H1 (cell line): ENCODE measurements around the gene ANO2. TPM values are rescaled to one million over a fixed set of nuclear protein-coding genes. Genes with fewer than 3 reads are reported as not detected.

Experiments used
- CTCF ChIA-PET: fragments of 300-600 bp; sonication (Branson Sonifier 250); formaldehyde crosslinking; loops from one replicate; lab custom pipeline; 2021; ENCODE audit not compliant: partially characterized antibody; lab: Charles Lee
- POLR2A ChIA-PET: fragments of 300-600 bp; sonication (Branson Sonifier 250); formaldehyde crosslinking; loops from one replicate; lab custom pipeline; 2021; ENCODE audit warnings: inconsistent platforms; ENCODE audit not compliant: partially characterized antibody; lab: Charles Lee
- DNase-seq, 2 experiments: peaks; one replicate each; pipeline versions ENCODE4 v3.0.0 to v3.0.0-alpha.2; 2010 to 2022; ENCODE audit warnings: low spot score in 2 of 2, low read depth in 1 of 2, mixed read lengths in 1 of 2
- FAIRE-seq: peaks from 2 replicates; lab custom pipeline; 2011; peaks lifted over from hg19 to GRCh38; lab: Jason Lieb, UNC
- H2AFZ ChIP-seq: 2 replicates; pipeline ENCODE4 v1.8.1; 2012; ENCODE audit warnings: low read length, inconsistent platforms
- H2AK5ac ChIP-seq: 2 replicates; pipeline ENCODE4 v1.6.1; 2013; ENCODE audit warnings: low read depth, low read length
- H2BK120ac ChIP-seq: replicated peaks from 2 replicates; pipeline ENCODE3; 2013; ENCODE audit warnings: low read depth, low read length, inconsistent platforms
- H2BK12ac ChIP-seq: 2 replicates; pipeline ENCODE4 v1.6.1; 2013; ENCODE audit warnings: low read depth, low read length
- H2BK15ac ChIP-seq: 2 replicates; pipeline ENCODE4 v1.6.1; 2013; ENCODE audit warnings: low read length
- H2BK20ac ChIP-seq: 2 replicates; pipeline ENCODE4 v1.6.1; 2013; ENCODE audit warnings: low read length
- H2BK5ac ChIP-seq: 2 replicates; pipeline ENCODE4 v1.6.1; 2013; ENCODE audit warnings: low read depth, low read length
- H3K14ac ChIP-seq: 2 replicates; pipeline ENCODE4 v1.6.1; 2013; ENCODE audit warnings: inconsistent platforms; ENCODE audit not compliant: insufficient read length
- H3K18ac ChIP-seq: 2 replicates; pipeline ENCODE4 v1.6.1; 2013; ENCODE audit warnings: low read length; ENCODE audit errors: extremely low read depth
- H3K23ac ChIP-seq: 2 replicates; pipeline ENCODE4 v1.6.1; 2013; ENCODE audit warnings: inconsistent platforms; ENCODE audit not compliant: insufficient read length
- H3K23me2 ChIP-seq: 2 replicates; pipeline ENCODE4 v1.6.1; 2013; ENCODE audit warnings: low read depth, low read length
- H3K27ac ChIP-seq: 2 replicates; pipeline ENCODE4 v1.6.1; 2011; ENCODE audit warnings: low read depth, low read length, inconsistent platforms
- H3K27me3 ChIP-seq, 4 experiments: replicated peaks in 1 of 4; 1 replicate in 1 of 4; 2 replicates in 3 of 4; pipeline versions ENCODE4 v1.6.1 to v1.8.1; 2011 to 2013; ENCODE audit warnings: low read length in 3 of 4, mild to moderate bottlenecking in 3 of 4, inconsistent platforms in 2 of 4, mixed read lengths in 2 of 4, moderate library complexity in 1 of 4; ENCODE audit not compliant: control insufficient read depth in 3 of 4, insufficient read depth in 3 of 4; ENCODE audit errors: extremely low read depth in 1 of 4
- H3K36me3 ChIP-seq, 4 experiments: 2 replicates each; pipeline versions ENCODE4 v1.6.1 to v1.8.1; 2011 to 2013; ENCODE audit warnings: mild to moderate bottlenecking in 4 of 4, low read length in 3 of 4, moderate library complexity in 2 of 4, control low read depth in 1 of 4, inconsistent platforms in 1 of 4; ENCODE audit not compliant: insufficient read depth in 4 of 4, control insufficient read depth in 2 of 4
- H3K4ac ChIP-seq: replicated peaks from 2 replicates; pipeline ENCODE3; 2013; ENCODE audit warnings: low read length, low read depth, mixed read lengths, inconsistent platforms; ENCODE audit not compliant: insufficient read length
- H3K4me1 ChIP-seq, 4 experiments: replicated peaks in 1 of 4; 1 replicate in 1 of 4; 2 replicates in 3 of 4; pipeline versions ENCODE4 v1.6.1 to v1.8.1; 2011 to 2013; ENCODE audit warnings: low read length in 3 of 4, inconsistent platforms in 2 of 4, mixed read lengths in 1 of 4; ENCODE audit not compliant: insufficient read depth in 4 of 4, control insufficient read depth in 3 of 4
- H3K4me2 ChIP-seq, 2 experiments: 2 replicates each; pipeline versions ENCODE4 v1.6.1 to v1.8.1; 2011 to 2013; ENCODE audit warnings: low read depth in 2 of 2, low read length in 2 of 2, control low read depth in 1 of 2, inconsistent platforms in 1 of 2, mild to moderate bottlenecking in 1 of 2; ENCODE audit not compliant: insufficient read depth in 1 of 2
- H3K4me3 ChIP-seq, 4 experiments: fragments of 200-600, 300-600 bp in 1 of 4; sonication (generic), shearing (Covaris generic), sonication (Bioruptor Twin) in 1 of 4; 2 replicates each; pipeline versions ENCODE4 v1.5.1 to v1.8.1; 2011 to 2016; ENCODE audit warnings: low read length in 4 of 4, low read depth in 3 of 4, control low read depth in 2 of 4, inconsistent platforms in 2 of 4, mild to moderate bottlenecking in 2 of 4, mixed read lengths in 1 of 4, moderate library complexity in 1 of 4; ENCODE audit not compliant: insufficient read depth in 2 of 4; ENCODE audit errors: extremely low read depth in 1 of 4
- H3K56ac ChIP-seq: replicated peaks from 2 replicates; pipeline ENCODE3; 2013; ENCODE audit warnings: low read depth, mild to moderate bottlenecking, mixed read lengths, low read length, inconsistent platforms; ENCODE audit not compliant: insufficient read length
- H3K79me1 ChIP-seq: 2 replicates; pipeline ENCODE4 v1.6.1; 2013; ENCODE audit warnings: low read depth, low read length, control low read depth
- H3K79me2 ChIP-seq, 2 experiments: 2 replicates each; pipeline versions ENCODE4 v1.6.1 to v1.8.1; 2012 to 2013; ENCODE audit warnings: low read length in 2 of 2, mild to moderate bottlenecking in 2 of 2, inconsistent platforms in 1 of 2; ENCODE audit not compliant: insufficient read depth in 2 of 2, control insufficient read depth in 1 of 2
- H3K9ac ChIP-seq, 4 experiments: replicated peaks in 1 of 4; 1 replicate in 1 of 4; 2 replicates in 3 of 4; pipeline versions ENCODE4 v1.6.1 to v1.8.1; 2011 to 2013; ENCODE audit warnings: low read depth in 3 of 4, low read length in 3 of 4, control low read depth in 2 of 4, mild to moderate bottlenecking in 2 of 4, moderate library complexity in 2 of 4, inconsistent platforms in 1 of 4; ENCODE audit errors: extremely low read depth in 1 of 4
- H3K9me3 ChIP-seq, 2 experiments: 2 replicates each; pipeline versions ENCODE4 v1.6.1 to v1.8.1; 2012 to 2013; ENCODE audit warnings: mild to moderate bottlenecking in 2 of 2, moderate library complexity in 2 of 2, control low read depth in 1 of 2, inconsistent platforms in 1 of 2, low read depth in 1 of 2, low read length in 1 of 2, mixed read lengths in 1 of 2; ENCODE audit not compliant: insufficient read depth in 2 of 2
- H4K20me1 ChIP-seq, 2 experiments: replicated peaks in 1 of 2; 2 replicates each; pipeline versions ENCODE3 to v1.8.1; 2011 to 2013; ENCODE audit warnings: inconsistent platforms in 2 of 2, low read length in 2 of 2, mild to moderate bottlenecking in 1 of 2; ENCODE audit not compliant: insufficient read depth in 2 of 2, control insufficient read depth in 1 of 2
- H4K5ac ChIP-seq: 2 replicates; pipeline ENCODE4 v1.6.1; 2013; ENCODE audit warnings: low read length, low read depth, mixed read lengths, inconsistent platforms; ENCODE audit not compliant: insufficient read length
- H4K8ac ChIP-seq: 2 replicates; pipeline ENCODE4 v1.8.0; 2013; ENCODE audit warnings: mild to moderate bottlenecking, moderate library complexity, low read length, inconsistent platforms; ENCODE audit not compliant: insufficient read depth; ENCODE audit errors: extremely low read depth
- H4K91ac ChIP-seq: replicated peaks from 2 replicates; pipeline ENCODE3; 2013; ENCODE audit warnings: low read length, mixed read lengths, inconsistent platforms; ENCODE audit not compliant: insufficient read length
- BACH1 ChIP-seq: IDR thresholded peaks from 2 replicates; pipeline ENCODE4 v1.6.1; 2012; ENCODE audit warnings: low read length, improper control_type of control experiment
- BRCA1 ChIP-seq: IDR thresholded peaks from 2 replicates; pipeline ENCODE4 v1.6.1; 2012; ENCODE audit warnings: low read depth, low read length, improper control_type of control experiment
- EZH2 ChIP-seq: fragments of 200-600 bp; sonication (generic); IDR thresholded peaks from 2 replicates; pipeline ENCODE4 v1.7.1; 2012; ENCODE audit warnings: low read depth, mild to moderate bottlenecking, moderate library complexity, low read length, inconsistent platforms; ENCODE audit not compliant: severe bottlenecking
- FOSL1 ChIP-seq: IDR thresholded peaks from 2 replicates; pipeline ENCODE4 v1.6.1; 2011; ENCODE audit warnings: mild to moderate bottlenecking, low read depth, low read length, moderate library complexity; ENCODE audit not compliant: insufficient read depth
- HDAC2 ChIP-seq, 2 experiments: fragments of 300-600 bp in 1 of 2; sonication (generic) in 1 of 2; IDR thresholded peaks; 2 replicates each; pipeline ENCODE4 v1.6.1; 2011 to 2012; ENCODE audit warnings: low read depth in 2 of 2, low read length in 2 of 2, mild to moderate bottlenecking in 2 of 2, moderate library complexity in 2 of 2, borderline replicate concordance in 1 of 2, inconsistent platforms in 1 of 2
- JUN ChIP-seq: IDR thresholded peaks from 2 replicates; pipeline ENCODE4 v1.6.1; 2011; ENCODE audit warnings: low read depth, mild to moderate bottlenecking, improper control_type of control experiment, low read length
- KDM1A ChIP-seq: fragments of 200-600, 300-600 bp; sonication (generic); IDR thresholded peaks from 2 replicates; pipeline ENCODE4 v1.7.1; 2016; ENCODE audit warnings: mild to moderate bottlenecking, low read length, borderline replicate concordance
- KDM5A ChIP-seq: fragments of 200-600 bp; IDR thresholded peaks from 2 replicates; pipeline ENCODE4 v1.7.1; 2012; ENCODE audit warnings: mild to moderate bottlenecking, low read length, inconsistent platforms, mixed read lengths
- POLR2A ChIP-seq, 2 experiments: IDR thresholded peaks; 1 replicate in 1 of 2; 2 replicates in 1 of 2; pipeline ENCODE4 v1.6.1; 2011; ENCODE audit warnings: low read depth in 2 of 2, low read length in 2 of 2, mild to moderate bottlenecking in 2 of 2; ENCODE audit errors: control extremely low read depth in 1 of 2
- POLR2AphosphoS5 ChIP-seq: IDR thresholded peaks from 2 replicates; pipeline ENCODE4 v1.6.1; 2011; ENCODE audit warnings: low read depth, low read length
- RBBP5 ChIP-seq: IDR thresholded peaks from 2 replicates; pipeline ENCODE4 v1.7.1; 2012; ENCODE audit warnings: low read depth, mild to moderate bottlenecking, inconsistent platforms, low read length, moderate library complexity, borderline replicate concordance
- RNF2 ChIP-seq: fragments of 200-900, 300-1000 bp; sonication (generic); IDR thresholded peaks from 2 replicates; pipeline ENCODE4 v1.7.1; 2016; ENCODE audit warnings: borderline replicate concordance, low read depth, mild to moderate bottlenecking, antibody characterized with exemption, low read length; ENCODE audit not compliant: poor library complexity, severe bottlenecking; ENCODE audit errors: missing control alignments
- SRF ChIP-seq: IDR thresholded peaks from 2 replicates; pipeline ENCODE4 v1.6.1; 2011; ENCODE audit warnings: mild to moderate bottlenecking, low read depth, low read length, moderate library complexity
- SUZ12 ChIP-seq: fragments of 200-600 bp; sonication (generic); IDR thresholded peaks from 2 replicates; pipeline ENCODE4 v1.6.1; 2012; ENCODE audit warnings: mild to moderate bottlenecking, inconsistent platforms, low read length, moderate library complexity, mixed read lengths
- TEAD4 ChIP-seq: IDR thresholded peaks from 2 replicates; pipeline ENCODE4 v1.6.1; 2012; ENCODE audit warnings: low read depth, low read length, inconsistent platforms, mixed read lengths
- WGBS, 2 experiments: shearing (Covaris generic) in 1 of 2; methylation state at CpG; one replicate each; pipeline versions ENCODE4 v1.1.6 to v1.1.7; 2013 to 2015; ENCODE audit warnings: low lambda C conversion rate in 2 of 2, mixed read lengths in 2 of 2, inconsistent platforms in 1 of 2, low coverage in 1 of 2, missing lambda C conversion rate in 1 of 2; ENCODE audit not compliant: insufficient replicate concordance in 2 of 2, insufficient coverage in 1 of 2, insufficient read length in 1 of 2; ENCODE audit errors: extremely low coverage in 1 of 2, missing lambda C conversion rate in 1 of 2; 5-methylcytosine and 5-hydroxymethylcytosine counted together
- polyA plus RNA-seq, 7 experiments: library from polyadenylated mRNA; depleted of rRNA in 3 of 7; stranded (reverse) in 5 of 7; unstranded in 2 of 7; fragments of >200 nt in 5 of 7; fragments of 200-250 nt in 2 of 7; gene quantifications; 1 replicate in 5 of 7; 2 replicates in 1 of 7; 4 replicates in 1 of 7; pipeline versions ENCODE4 v1.2.1 to v1.2.3, GENCODE V29; 2011 to 2013; ENCODE audit warnings: missing spikeins in 2 of 7, mixed read lengths in 2 of 7
- total RNA-seq: library from RNA; stranded (reverse); fragmentation: NEBNext Ultra II Directional; extraction: Animal tissue kit (Norgen Biotek cat#: 25700); gene quantifications from 2 replicates; pipeline ENCODE4 v1.2.1, GENCODE V29; 2021

The ANO2 gene
- total and polyA plus RNA-seq, 2 of the 8 experiments (the other 6 are each of a cell fraction or from before 2014, with no cell fraction given) = 1.9 to 5.5 TPM

DNA sequence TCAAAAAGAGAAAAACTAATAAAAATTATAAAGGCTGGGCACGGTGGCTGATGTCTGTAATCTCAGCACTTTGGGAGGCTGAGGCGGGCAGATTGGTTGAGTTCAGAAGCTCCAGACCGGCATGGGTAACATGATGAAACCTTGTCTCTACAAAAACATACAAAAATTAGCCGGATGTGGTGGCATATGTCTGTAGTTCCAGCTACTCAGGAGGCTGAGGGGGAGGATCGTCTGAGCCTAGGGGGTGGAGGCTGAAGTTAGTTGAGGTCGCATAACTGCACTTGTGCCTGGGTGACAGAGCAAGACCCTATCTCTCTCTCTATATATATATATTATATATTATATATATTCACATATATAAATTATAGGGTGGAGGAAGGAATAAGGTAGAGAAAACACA lies 32.5 kb upstream of the ANO2 start:
- Histone ChIP-seq H3K27me3 (peaks cover 0 to 2% (median 0%) of the 10 kb centered on the region in 4 experiments; a peak in 1 of 7 replicates), H4K5ac (no peak overlapping the region), H4K8ac (no peak overlapping the region), H2BK120ac (no peak overlapping the region), H2BK12ac (no peak overlapping the region), H2BK20ac (no peak overlapping the region), H3K23ac (no peak overlapping the region), H3K79me2 (no peaks in the 10 kb centered on the region), H3K56ac (no peak overlapping the region), H3K4me2 (no peak overlapping the region), H3K36me3 (no peaks in the 10 kb centered on the region), H3K4me1 (no peaks in the 10 kb centered on the region), H3K9ac (no peak overlapping the region), H3K27ac (no peak overlapping the region), H3K79me1 (no peaks in the 10 kb centered on the region), H4K91ac (no peak overlapping the region), H3K14ac (no peak overlapping the region), H3K4me3 (no peak overlapping the region), H2AFZ (no peak overlapping the region), H2BK5ac (no peak overlapping the region), H2AK5ac (no peak overlapping the region), H2BK15ac (no peak overlapping the region), H3K23me2 (no peaks in the 10 kb centered on the region), H4K20me1 (no peaks in the 10 kb centered on the region), H3K18ac (no peak overlapping the region), H3K9me3 (no peaks in the 10 kb centered on the region), H3K4ac (no peak overlapping the region)
- 90% methylated on average over 6 of the region's 6 CpGs; no CpG with 5 or more reads in 1 of the 2 experiments for WGBS, 2 experiments
- POLR2A ChIA-PET = interaction anchor here (1.0 kb wide), 1 partner anchor 8 kb away, joined by 3 read pairs; no protein-coding TSS in a partner anchor
- DNase-seq (no peak), FAIRE-seq (no peak)
- CTCF ChIA-PET = interaction anchor here (1.3 to 4.2 kb wide), 3 partner anchors 11 to 49 kb away, joined by 3 to 28 read pairs (median 10); no protein-coding TSS in a partner anchor
- TF ChIP-seq JUN = no peak
- no peak for TF ChIP-seq SRF
- no peak for TF ChIP-seq FOSL1
- no peak for TF ChIP-seq TEAD4
- no peak for TF ChIP-seq SUZ12
- no peak for TF ChIP-seq RBBP5
- TF ChIP-seq KDM5A = no peak
- TF ChIP-seq BACH1 = no peak
- no peak for TF ChIP-seq RNF2
- no peak for TF ChIP-seq KDM1A
- TF ChIP-seq POLR2AphosphoS5 = no peak
- TF ChIP-seq BRCA1 = no peak
- no peak for TF ChIP-seq EZH2
- TF ChIP-seq HDAC2 (IDR thresholded peaks at IDR 0.05; ENCODE audit: borderline replicate concordance in 1 of 2, low read depth in 2 of 2, low read length in 2 of 2) = no peak
- no peak for TF ChIP-seq POLR2A (IDR thresholded peaks at IDR 0.05; ENCODE audit: control extremely low read depth in 1 of 2, low read depth in 2 of 2, low read length in 2 of 2)
